ENCODE results near the gene HIGD1B.
"Not testable (repeated sequence)": the region's sequence is repeated elsewhere in the genome, so short reads cannot be mapped to it uniquely, and the experiment has no call there.

The HIGD1B gene

GRCh38 chr17:44847586-44847985 is at the start of gene HIGD1B:
HIGD1B (plus strand) TSS chr17:44847883; CDS start chr17:44848153, 270 bp downstream.
- no peak for DNase-seq (ENCODE audit: extremely low spot score, insufficient read length, low read depth)
- no peak for FAIRE-seq

- FAIRE-seq = no peak
Observed at GRCh38 chr17:44798356-44798755, 49.3 kb upstream of the HIGD1B start.

GRCh38 chr17:44801880-44802279 is 45.8 kb upstream of the HIGD1B start:
- no peak for DNase-seq (ENCODE audit: extremely low spot score, insufficient read length, low read depth)
- no peak for FAIRE-seq

More at GRCh38 chr17:44798356-44798755, 49.3 kb upstream of the HIGD1B start:
- DNase-seq (ENCODE audit: extremely low spot score, insufficient read length, low read depth) = no peak

- DNase-seq (ENCODE audit: extremely low spot score, insufficient read length, low read depth) (no peak), FAIRE-seq (no peak)
Observed at GRCh38 chr17:44804302-44805089, 43.2 kb upstream of the HIGD1B start.

GRCh38 chr17:44807093-44807816 is 40.4 kb upstream of the HIGD1B start:
- FAIRE-seq (no peak), DNase-seq (ENCODE audit: extremely low spot score, insufficient read length, low read depth) (no peak)

GRCh38 chr17:44807817-44808155 is 39.9 kb upstream of the HIGD1B start:
- no peak for DNase-seq (ENCODE audit: extremely low spot score, insufficient read length, low read depth)
- no peak for FAIRE-seq

GRCh38 chr17:44808156-44808555 is 39.5 kb upstream of the HIGD1B start:
- FAIRE-seq = no peak
- DNase-seq (ENCODE audit: extremely low spot score, insufficient read length, low read depth) = no peak

- DNase-seq (ENCODE audit: extremely low spot score, insufficient read length, low read depth); FAIRE-seq: not testable (repeated sequence)
Observed at GRCh38 chr17:44808656-44809388, 38.9 kb upstream of the HIGD1B start.

- FAIRE-seq (no peak), DNase-seq (ENCODE audit: extremely low spot score, insufficient read length, low read depth) (no peak)
Observed at GRCh38 chr17:44812263-44812662, 35.4 kb upstream of the HIGD1B start.

GRCh38 chr17:44818508-44818907 is 29.2 kb upstream of the HIGD1B start:
- FAIRE-seq; DNase-seq (ENCODE audit: extremely low spot score, insufficient read length, low read depth): not testable (repeated sequence)

GRCh38 chr17:44820631-44821212 is 27.0 kb upstream of the HIGD1B start:
- DNase-seq (ENCODE audit: extremely low spot score, insufficient read length, low read depth) (no peak), FAIRE-seq (no peak)

- not testable (repeated sequence) for DNase-seq (ENCODE audit: extremely low spot score, insufficient read length, low read depth); FAIRE-seq
Observed at GRCh38 chr17:44825236-44825635, 22.4 kb upstream of the HIGD1B start.

GRCh38 chr17:44826123-44826790 is 21.4 kb upstream of the HIGD1B start:
- DNase-seq (ENCODE audit: extremely low spot score, insufficient read length, low read depth) = no peak

GRCh38 chr17:44827863-44828262 is 19.8 kb upstream of the HIGD1B start:
- no peak for FAIRE-seq
- no peak for DNase-seq (ENCODE audit: extremely low spot score, insufficient read length, low read depth)

More at GRCh38 chr17:44826123-44826790, 21.4 kb upstream of the HIGD1B start:
- no peak for FAIRE-seq

GRCh38 chr17:44828919-44829522 is 18.7 kb upstream of the HIGD1B start:
- FAIRE-seq = peak; percentile 18
- no peak for DNase-seq (ENCODE audit: extremely low spot score, insufficient read length, low read depth)

GRCh38 chr17:44829523-44830358 is 17.9 kb upstream of the HIGD1B start, which contains the start of gene GJC1:
GJC1 (minus strand) TSS chr17:44830287; CDS start chr17:44805817, 24,470 bp downstream.
- DNase-seq (ENCODE audit: extremely low spot score, insufficient read length, low read depth) (no peak), FAIRE-seq (peak; percentile 38)

GRCh38 chr17:44830359-44831288 is 17.1 kb upstream of the HIGD1B start:
- DNase-seq (ENCODE audit: extremely low spot score, insufficient read length, low read depth) (no peak), FAIRE-seq (no peak)

Data from GM18507 (cell line).